ENCODE measurements around the gene IL1RAPL2. TPM values are rescaled to one million over a fixed set of nuclear protein-coding genes. Genes with fewer than 3 reads are reported as not detected.

The IL1RAPL2 gene
- total and polyA plus RNA-seq, 10 of the 15 experiments (the other 5 are each of a cell fraction or from before 2014, with no cell fraction given), result 0.19 TPM; not detected in 9

DNA sequence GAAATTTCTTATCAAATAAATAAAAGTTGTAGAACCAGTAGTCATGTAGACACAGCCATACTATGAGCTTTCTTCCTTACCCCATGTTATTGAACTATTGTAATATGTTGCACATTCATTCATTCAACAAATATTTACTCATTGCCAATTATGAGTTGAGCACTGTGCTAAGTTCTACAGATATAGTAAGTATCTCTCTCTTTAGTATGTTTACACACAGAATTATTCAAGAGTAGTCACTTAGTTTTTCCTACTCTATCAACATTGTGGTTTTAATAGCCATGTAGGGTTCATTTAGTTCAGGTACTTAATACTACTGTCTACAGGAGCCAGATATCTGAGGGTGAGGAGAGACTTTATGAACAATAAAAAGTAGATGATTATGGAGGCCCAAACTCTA is 568.3 kb downstream of the IL1RAPL2 start (continued):
- no peak for TF ChIP-seq E2F4 (IDR thresholded peaks at IDR 0.05; ENCODE audit: low read depth, low read length)
- TF ChIP-seq, protein P1, sequence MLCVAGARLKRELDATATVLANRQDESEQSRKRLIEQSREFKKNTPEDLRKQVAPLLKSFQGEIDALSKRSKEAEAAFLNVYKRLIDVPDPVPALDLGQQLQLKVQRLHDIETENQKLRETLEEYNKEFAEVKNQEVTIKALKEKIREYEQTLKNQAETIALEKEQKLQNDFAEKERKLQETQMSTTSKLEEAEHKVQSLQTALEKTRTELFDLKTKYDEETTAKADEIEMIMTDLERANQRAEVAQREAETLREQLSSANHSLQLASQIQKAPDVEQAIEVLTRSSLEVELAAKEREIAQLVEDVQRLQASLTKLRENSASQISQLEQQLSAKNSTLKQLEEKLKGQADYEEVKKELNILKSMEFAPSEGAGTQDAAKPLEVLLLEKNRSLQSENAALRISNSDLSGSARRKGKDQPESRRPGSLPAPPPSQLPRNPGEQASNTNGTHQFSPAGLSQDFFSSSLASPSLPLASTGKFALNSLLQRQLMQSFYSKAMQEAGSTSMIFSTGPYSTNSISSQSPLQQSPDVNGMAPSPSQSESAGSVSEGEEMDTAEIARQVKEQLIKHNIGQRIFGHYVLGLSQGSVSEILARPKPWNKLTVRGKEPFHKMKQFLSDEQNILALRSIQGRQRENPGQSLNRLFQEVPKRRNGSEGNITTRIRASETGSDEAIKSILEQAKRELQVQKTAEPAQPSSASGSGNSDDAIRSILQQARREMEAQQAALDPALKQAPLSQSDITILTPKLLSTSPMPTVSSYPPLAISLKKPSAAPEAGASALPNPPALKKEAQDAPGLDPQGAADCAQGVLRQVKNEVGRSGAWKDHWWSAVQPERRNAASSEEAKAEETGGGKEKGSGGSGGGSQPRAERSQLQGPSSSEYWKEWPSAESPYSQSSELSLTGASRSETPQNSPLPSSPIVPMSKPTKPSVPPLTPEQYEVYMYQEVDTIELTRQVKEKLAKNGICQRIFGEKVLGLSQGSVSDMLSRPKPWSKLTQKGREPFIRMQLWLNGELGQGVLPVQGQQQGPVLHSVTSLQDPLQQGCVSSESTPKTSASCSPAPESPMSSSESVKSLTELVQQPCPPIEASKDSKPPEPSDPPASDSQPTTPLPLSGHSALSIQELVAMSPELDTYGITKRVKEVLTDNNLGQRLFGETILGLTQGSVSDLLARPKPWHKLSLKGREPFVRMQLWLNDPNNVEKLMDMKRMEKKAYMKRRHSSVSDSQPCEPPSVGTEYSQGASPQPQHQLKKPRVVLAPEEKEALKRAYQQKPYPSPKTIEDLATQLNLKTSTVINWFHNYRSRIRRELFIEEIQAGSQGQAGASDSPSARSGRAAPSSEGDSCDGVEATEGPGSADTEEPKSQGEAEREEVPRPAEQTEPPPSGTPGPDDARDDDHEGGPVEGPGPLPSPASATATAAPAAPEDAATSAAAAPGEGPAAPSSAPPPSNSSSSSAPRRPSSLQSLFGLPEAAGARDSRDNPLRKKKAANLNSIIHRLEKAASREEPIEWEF (IDR thresholded peaks at IDR 0.05; ENCODE audit: insufficient replicate concordance, low read depth, low read length), result no peak

- Histone ChIP-seq H3K27me3 (replicated peaks in 1 of 2; ENCODE audit: control insufficient read depth in 2 of 2, insufficient read depth in 2 of 2, low read length in 1 of 2) (no peaks in the 10 kb centered on the region), H3K4me2 (ENCODE audit: control insufficient read depth, insufficient read depth) (no peak overlapping the region), H3K27ac (ENCODE audit: control insufficient read depth, insufficient read depth) (no peak overlapping the region), H3K9me3 (replicated peaks; ENCODE audit: control insufficient read depth, insufficient read depth, low read length) (no peaks in the 10 kb centered on the region), H3K79me2 (ENCODE audit: control insufficient read depth, insufficient read depth, low read length) (no peaks in the 10 kb centered on the region), H3K9ac (ENCODE audit: control insufficient read depth, insufficient read depth, low read length) (no peak overlapping the region), H4K20me1 (ENCODE audit: control insufficient read depth, insufficient read depth) (no peaks in the 10 kb centered on the region), H2AFZ (ENCODE audit: control insufficient read depth, low read depth, low read length) (no peak overlapping the region), H3K4me3 (no peak overlapping the region), H3K36me3 (ENCODE audit: control insufficient read depth in 2 of 2, insufficient read depth in 2 of 2, low read length in 1 of 2) (no peaks in the 10 kb centered on the region), H3K4me1 (ENCODE audit: control insufficient read depth, insufficient read depth, low read length) (no peaks in the 10 kb centered on the region)
- FAIRE-seq, result no peak
- ChIA-PET SMC1A (ENCODE audit: uncharacterized antibody, unreplicated experiment) (interaction anchor here (0.7 kb wide), 1 partner anchor 28 kb away, joined by 3 read pairs; no protein-coding TSS in a partner anchor), RAD21 (ENCODE audit: unreplicated experiment) (no interaction called here), CTCF (no interaction called here), POLR2A (no interaction called here)
- DNase-seq (ENCODE audit: low read depth, low spot score), result no peak
- intact Hi-C loops (cut with micrococcal nuclease; ENCODE audit: unreplicated experiment), result no loop called here
- in situ Hi-C loops (cut with MboI), result no loop called here
- ATAC-seq, result no peak
- no TSS peak for BruUV-seq (replicated peaks)
- TF ChIP-seq CHD2 (IDR thresholded peaks at IDR 0.05; ENCODE audit: borderline replicate concordance, low read depth, low read length) (no peak), SP1 (IDR thresholded peaks at IDR 0.05; ENCODE audit: low read depth, low read length) (no peak), STAT3 (IDR thresholded peaks at IDR 0.05; ENCODE audit: low read depth, low read length) (no peak), FOS (IDR thresholded peaks at IDR 0.05; ENCODE audit: borderline replicate concordance, extremely low read depth, insufficient read length) (no peak), POLR2AphosphoS5 (IDR thresholded peaks at IDR 0.05; ENCODE audit: low read length) (no peak), PAX5 (IDR thresholded peaks at IDR 0.05; ENCODE audit: borderline replicate concordance, low read depth, low read length) (no peak), TCF3 (IDR thresholded peaks at IDR 0.05; ENCODE audit: borderline replicate concordance, insufficient read depth, low read depth, low read length) (no peak), MAX (IDR thresholded peaks at IDR 0.05; ENCODE audit: low read depth, low read length) (no peak), IKZF1 (conservative IDR thresholded peaks at IDR 0.05) (no peak), RFX5 (IDR thresholded peaks at IDR 0.05; ENCODE audit: low read depth, low read length) (no peak), CEBPB (IDR thresholded peaks at IDR 0.05; ENCODE audit: borderline replicate concordance in 1 of 2, low read depth in 2 of 2, low read length in 2 of 2) (no peak), MYC (IDR thresholded peaks at IDR 0.05; ENCODE audit: insufficient read depth, insufficient read length, insufficient replicate concordance, low read length, severe bottlenecking) (no peak)
- TF ChIP-seq, protein P2, sequence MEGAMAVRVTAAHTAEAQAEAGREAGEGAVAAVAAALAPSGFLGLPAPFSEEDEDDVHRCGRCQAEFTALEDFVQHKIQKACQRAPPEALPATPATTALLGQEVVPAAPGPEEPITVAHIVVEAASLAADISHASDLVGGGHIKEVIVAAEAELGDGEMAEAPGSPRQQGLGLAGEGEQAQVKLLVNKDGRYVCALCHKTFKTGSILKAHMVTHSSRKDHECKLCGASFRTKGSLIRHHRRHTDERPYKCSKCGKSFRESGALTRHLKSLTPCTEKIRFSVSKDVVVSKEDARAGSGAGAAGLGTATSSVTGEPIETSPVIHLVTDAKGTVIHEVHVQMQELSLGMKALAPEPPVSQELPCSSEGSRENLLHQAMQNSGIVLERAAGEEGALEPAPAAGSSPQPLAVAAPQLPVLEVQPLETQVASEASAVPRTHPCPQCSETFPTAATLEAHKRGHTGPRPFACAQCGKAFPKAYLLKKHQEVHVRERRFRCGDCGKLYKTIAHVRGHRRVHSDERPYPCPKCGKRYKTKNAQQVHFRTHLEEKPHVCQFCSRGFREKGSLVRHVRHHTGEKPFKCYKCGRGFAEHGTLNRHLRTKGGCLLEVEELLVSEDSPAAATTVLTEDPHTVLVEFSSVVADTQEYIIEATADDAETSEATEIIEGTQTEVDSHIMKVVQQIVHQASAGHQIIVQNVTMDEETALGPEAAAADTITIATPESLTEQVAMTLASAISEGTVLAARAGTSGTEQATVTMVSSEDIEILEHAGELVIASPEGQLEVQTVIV (IDR thresholded peaks at IDR 0.05; ENCODE audit: borderline replicate concordance, partially characterized antibody), result no peak
Measured at GRCh38 chrX:105136786-105137185, 570.8 kb downstream of the IL1RAPL2 start.
